HG03103 (cell line): ENCODE results near the gene SLC30A2.

ENCODE experiments used
- ATAC-seq: cut with Tn5 transposase; IDR thresholded peaks from one replicate; pipeline ENCODE4 v1.9.1; 2021; ENCODE audit warnings: low read depth; ENCODE audit not compliant: unreplicated experiment

Gene SLC30A2

GRCh38 chr1:26044414-26044813, 1.5 kb downstream of the SLC30A2 start:
- no peak for ATAC-seq

GRCh38 chr1:26043765-26044164, 2.2 kb downstream of the SLC30A2 start:
- ATAC-seq, result no peak

DNA sequence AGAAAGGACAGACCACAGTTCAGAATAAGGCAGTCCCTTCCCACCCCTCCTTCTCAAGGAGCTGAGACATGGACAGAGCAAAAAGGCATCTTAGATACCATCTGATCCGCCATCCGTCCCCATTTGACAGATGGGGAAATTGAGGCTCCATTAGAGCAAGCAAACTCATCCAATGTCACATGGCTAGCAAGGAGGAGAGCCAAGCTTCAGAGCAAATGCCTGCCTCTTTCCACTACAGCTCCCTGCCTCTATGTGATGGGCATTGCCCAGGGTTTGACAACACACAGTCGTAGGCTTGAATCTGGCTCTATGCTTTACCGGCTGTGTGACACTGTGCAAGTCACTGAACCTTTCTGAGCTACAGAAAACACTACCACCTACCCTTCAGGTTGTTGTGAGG, 3.9 kb downstream of the SLC30A2 start:
- no peak for ATAC-seq

DNA sequence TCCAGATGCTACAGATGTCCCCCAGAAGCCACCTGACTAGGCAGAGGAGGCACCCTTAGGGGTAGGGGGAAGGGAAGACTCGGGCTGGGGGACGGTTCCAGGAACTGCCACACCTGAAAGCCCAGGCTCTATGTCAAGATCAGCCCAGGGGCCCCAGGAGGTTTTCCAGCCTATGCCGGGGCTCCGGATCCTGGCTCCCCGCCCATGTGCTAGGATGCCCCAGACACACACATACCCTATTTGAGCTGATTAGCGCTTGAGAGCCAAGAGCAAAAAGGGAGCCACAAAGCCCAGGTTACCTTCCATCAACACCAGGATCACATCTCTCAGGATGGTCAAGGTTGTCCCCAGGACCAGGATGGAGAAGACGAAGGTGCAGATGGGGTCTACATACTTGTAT, 4.5 kb downstream of the SLC30A2 start:
- no peak for ATAC-seq

DNA sequence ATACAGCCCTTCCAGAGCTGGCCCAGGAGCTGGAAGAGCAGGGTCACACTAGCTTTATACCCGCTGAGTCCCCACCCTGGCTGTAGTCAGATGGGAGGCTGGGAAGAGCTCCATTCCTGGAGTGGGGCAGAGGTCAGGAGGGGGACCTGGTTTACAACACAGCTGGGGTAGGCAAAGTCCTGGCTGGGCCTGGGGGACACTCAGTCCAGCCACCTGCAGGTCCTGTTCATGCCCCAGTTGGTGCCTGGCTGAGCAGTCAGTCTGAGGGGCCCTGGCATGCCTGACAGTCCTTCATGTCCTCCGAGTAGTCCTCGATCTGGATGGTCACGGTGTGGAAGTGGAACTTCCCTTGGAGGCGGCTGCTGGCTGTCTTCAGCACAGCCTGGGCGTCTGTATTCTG, 7.0 kb downstream of the SLC30A2 start:
- no peak for ATAC-seq

GRCh38 chr1:26038477-26038876, 7.4 kb downstream of the SLC30A2 start:
- no peak for ATAC-seq

- ATAC-seq, result no peak
Measured at GRCh38 chr1:26037904-26038303, 8.0 kb downstream of the SLC30A2 start.

GRCh38 chr1:26036756-26037281, 9.1 kb downstream of the SLC30A2 start:
- no peak for ATAC-seq

DNA sequence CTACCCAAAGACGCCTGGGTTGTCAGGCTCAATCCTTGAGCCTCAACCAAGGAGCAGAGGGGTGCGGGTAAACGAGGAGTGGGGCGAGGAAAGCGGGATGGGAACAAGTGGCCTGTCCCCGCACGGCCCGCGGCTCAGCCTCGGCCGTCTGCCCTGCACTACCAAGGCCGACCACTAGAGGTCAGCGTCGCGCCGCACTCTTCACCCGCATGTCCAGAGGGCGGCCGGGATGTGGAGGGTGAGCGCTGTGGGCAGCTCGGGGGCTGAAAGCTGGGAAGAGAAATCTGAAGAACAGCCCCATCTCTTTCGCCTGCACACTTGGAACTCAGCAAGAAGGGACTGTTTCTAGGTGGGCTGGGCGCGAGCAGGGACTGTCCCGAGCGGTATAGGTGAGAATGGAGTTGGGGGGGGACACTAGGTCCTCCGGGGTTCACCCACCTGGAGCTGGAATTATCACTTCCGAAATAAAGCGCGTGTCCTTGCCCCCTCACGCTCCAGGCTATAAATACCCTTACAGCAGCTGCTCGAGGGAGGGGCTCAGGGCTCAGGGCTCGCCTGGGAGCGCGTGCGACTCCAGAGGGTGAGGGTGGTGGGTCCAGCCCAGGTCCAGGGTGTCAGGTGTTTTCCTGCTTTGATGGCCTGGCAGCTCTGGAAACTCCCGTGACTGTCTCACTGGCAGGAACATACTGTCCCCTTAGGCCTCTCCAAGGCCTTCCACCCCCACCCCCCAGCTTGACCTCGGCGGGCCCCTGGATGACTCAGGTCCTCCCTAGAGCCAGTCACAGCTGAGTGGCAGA, 9.8 kb downstream of the SLC30A2 start:
- ATAC-seq, result peak; percentile 52

- peak; percentile 66 for ATAC-seq
Measured at GRCh38 chr1:26035203-26035958, 10.5 kb downstream of the SLC30A2 start.

GRCh38 chr1:26034504-26035202, 11.3 kb downstream of the SLC30A2 start:
- ATAC-seq, result no peak

- no peak for ATAC-seq
Measured at GRCh38 chr1:26032656-26033357, 13.1 kb downstream of the SLC30A2 start.

- no peak for ATAC-seq
Measured at GRCh38 chr1:26031611-26032220, 14.2 kb downstream of the SLC30A2 start.

GRCh38 chr1:26031196-26031595, 14.7 kb downstream of the SLC30A2 start:
- no peak for ATAC-seq

GRCh38 chr1:26029864-26030481, 15.9 kb downstream of the SLC30A2 start:
- ATAC-seq, result no peak

DNA sequence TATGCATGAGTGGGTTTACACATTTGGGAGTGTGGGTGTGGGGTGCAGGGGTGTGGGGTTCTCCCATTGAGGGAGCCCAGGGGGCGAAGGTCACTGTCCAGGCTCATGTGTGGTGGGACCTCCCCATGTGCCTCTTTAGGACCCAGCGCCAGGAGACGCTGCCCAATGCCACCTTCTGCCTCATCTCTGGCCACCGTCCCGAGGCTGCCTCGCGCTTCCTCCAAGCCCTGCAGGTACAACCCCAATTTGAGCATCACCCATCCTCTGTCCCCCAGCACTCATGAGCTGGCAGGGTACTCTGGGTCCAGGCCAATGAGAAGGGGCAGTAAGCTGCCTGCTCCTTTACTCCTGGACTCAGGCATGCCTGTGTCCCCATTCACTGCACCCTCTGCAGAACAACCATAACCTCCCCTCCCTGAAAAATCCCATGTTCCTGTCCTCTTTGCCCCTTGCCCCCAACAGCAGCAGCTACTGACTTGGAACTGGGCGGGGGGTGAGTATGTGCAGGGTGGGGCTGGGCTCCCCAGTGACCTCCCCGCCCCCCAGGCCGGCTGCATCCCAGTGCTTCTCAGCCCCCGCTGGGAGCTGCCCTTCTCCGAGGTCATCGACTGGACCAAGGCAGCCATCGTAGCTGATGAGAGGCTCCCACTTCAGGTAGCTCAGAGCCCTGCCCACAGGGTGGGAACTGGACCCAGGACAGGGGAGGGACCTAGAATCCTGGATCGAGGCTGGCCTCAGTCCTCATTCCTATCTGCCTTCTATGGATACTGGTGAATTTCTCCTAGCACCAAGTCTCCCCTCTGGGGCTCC, 16.7 kb downstream of the SLC30A2 start:
- no peak for ATAC-seq

- ATAC-seq, result no peak
Measured at GRCh38 chr1:26028490-26028980, 17.4 kb downstream of the SLC30A2 start.

DNA sequence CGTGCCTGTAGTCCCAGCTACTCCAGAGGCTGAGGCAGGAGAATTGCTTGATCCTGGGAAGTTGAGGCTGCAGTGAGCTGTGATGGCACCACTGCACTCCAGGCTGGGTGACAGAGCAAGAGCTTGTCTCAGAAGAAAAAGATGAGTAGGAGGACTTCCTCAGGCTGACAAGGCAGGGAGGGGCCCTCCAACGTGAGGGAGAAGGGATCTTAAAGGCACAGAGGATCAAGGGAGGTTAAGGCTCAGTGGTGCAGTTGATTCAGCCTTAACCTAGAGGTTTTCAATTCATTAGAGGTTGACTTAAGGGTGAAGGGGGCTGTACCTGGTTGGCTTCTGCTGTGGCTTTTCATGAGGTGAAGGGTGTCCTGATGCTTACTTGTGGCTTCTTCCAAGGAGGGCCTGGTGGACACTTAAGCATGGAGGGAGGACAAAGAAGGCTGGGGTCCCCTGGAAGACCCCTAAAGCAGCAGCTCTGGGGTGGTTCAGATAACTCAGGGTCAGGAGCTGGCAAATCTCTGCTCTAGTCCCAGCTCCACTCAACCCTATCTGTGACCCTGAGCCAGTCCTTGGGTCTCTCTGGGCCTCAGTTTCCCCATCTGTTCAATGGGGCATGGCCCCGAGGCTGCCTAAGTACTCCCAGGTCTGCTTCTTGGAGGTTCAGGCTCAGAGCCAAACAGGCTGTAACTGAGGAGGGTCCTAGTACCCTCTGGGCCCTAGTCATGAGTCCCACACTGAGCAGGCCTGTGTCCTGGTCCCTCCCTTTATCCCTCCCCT, 18.0 kb downstream of the SLC30A2 start:
- ATAC-seq, result no peak
